IPS DF 4.7 (cell line): ENCODE results near the gene PGM3.

Source experiments
- DNase-seq: peaks from one replicate; pipeline ENCODE4 v3.0.0-alpha.2; 2013; ENCODE audit warnings: low spot score; ENCODE audit errors: extremely low read depth

PGM3 gene

DNA sequence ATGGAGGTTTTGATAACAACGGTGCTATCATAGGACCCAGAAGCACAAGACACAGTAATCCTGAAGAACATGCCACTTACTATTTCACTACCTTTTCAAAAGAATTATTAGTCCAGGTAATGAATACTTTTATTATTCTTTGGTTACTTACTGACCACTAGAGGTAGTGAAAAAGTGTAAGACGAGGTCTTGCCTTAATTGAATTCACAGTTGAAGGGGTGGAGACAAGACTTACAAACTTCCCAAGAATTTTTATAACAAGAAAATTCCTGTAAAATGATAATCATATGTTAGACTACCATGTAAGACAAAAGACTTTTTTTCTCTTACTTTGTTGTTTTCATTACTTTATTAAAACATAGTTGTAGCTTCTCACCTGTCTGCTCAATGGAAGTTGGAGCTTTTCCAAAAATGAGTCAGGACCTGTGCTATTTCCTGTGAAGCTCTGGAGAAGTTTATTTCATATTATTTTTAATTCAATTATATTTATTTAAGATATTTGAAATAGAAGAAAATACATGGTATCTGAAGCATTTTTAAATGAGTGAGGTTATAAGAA lies 73.2 kb downstream of the PGM3 start:
- DNase-seq: no peak

DNA sequence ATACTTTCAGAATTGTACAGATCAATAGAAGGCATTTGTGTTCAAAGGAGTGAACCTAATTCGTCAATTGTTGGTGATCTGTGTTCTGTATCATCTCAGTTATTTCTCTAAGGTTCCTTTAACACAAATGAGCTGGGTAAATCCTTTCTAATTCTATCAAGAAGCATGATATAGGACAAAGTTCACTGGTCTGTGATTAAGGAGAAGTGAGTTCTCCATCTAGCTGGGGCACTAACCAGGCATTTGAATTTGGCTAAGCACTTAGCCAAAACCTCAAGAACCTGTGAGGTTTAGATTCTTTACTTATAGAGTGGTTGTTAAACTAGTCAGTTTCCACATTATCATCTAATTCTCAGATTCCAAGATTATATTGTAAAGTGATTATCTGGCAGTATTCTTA lies 75.3 kb downstream of the PGM3 start:
- no peak for DNase-seq
